A549 (cell line): ENCODE measurements around the gene SRPK2. TPM values are rescaled to one million over a fixed set of nuclear protein-coding genes. Genes with fewer than 3 reads are reported as not detected.
A peak's percentile ranks its signal among the peaks of the same experiment; 100 is the strongest.

Experiments used
- ATAC-seq, 2 experiments: fragments of 200-7000 bp in 1 of 2; fragments of >200 bp in 1 of 2; cut with Nextera tagmentation in 1 of 2; cut with Tn5 transposase in 1 of 2; 3 replicates each; pipeline versions ENCODE4 v1.8.0 to v1.9.1; 2018 to 2020; ENCODE audit warnings: mild to moderate bottlenecking in 1 of 2, moderate library complexity in 1 of 2
- CTCF ChIA-PET: fragments of 300-600 bp; sonication (Branson Sonifier 250); formaldehyde crosslinking; extraction: SDS; loops from one replicate; lab custom pipeline; 2021; ENCODE audit warnings: antibody characterized with exemption, inconsistent platforms; lab: Yijun Ruan, JAX
- POLR2A ChIA-PET: fragments of 350-600 bp; formaldehyde crosslinking; extraction: SDS; loops from one replicate; lab custom pipeline; 2021; ENCODE audit warnings: antibody characterized with exemption, inconsistent platforms; lab: Yijun Ruan, JAX
- DNase-seq, 2 experiments: peaks; one replicate each; pipeline versions ENCODE4 v3.0.0 to v3.0.0-alpha.2; 2011 to 2016; ENCODE audit warnings: low read depth in 1 of 2, low spot score in 1 of 2
- FAIRE-seq: peaks from 2 replicates; lab custom pipeline; 2011; peaks lifted over from hg19 to GRCh38; lab: Jason Lieb, UNC
- H3K27ac ChIP-seq, 2 experiments: fragments of >200 bp; sonication (Bioruptor Twin); formaldehyde crosslinking; 3 replicates each; pipeline ENCODE4 v1.5.1; 2016 to 2017
- H3K4me1 ChIP-seq: fragments of >200 bp; sonication (Bioruptor Twin); formaldehyde crosslinking; 3 replicates; pipeline ENCODE4 v1.6.1; 2016
- H3K4me2 ChIP-seq: fragments of >200 bp; sonication (Bioruptor Twin); formaldehyde crosslinking; 3 replicates; pipeline ENCODE4 v1.6.1; 2016
- H3K4me3 ChIP-seq: fragments of >200 bp; sonication (Bioruptor Twin); formaldehyde crosslinking; 3 replicates; pipeline ENCODE4 v1.5.1; 2016
- H3K9me3 ChIP-seq: fragments of >200 bp; sonication (Bioruptor Twin); formaldehyde crosslinking; 3 replicates; pipeline ENCODE4 v1.6.1; 2016
- CBX2 ChIP-seq: fragments of 200-600 bp; sonication (generic); IDR thresholded peaks from 2 replicates; pipeline ENCODE4 v1.6.1; 2016; ENCODE audit warnings: low read depth, mild to moderate bottlenecking, borderline replicate concordance
- CBX8 ChIP-seq: fragments of 200-600 bp; sonication (generic); IDR thresholded peaks from 2 replicates; pipeline ENCODE4 v1.6.1; 2016
- CEBPB ChIP-seq, 2 experiments: fragments of >200 bp in 1 of 2; sonication (Bioruptor Twin) in 1 of 2; formaldehyde crosslinking in 1 of 2; IDR thresholded peaks; 2 replicates each; pipeline ENCODE4 v1.6.1; 2012 to 2016
- CHD2 ChIP-seq: fragments of 150-350 bp; IDR thresholded peaks from 2 replicates; pipeline ENCODE4 v1.6.1; 2014; ENCODE audit warnings: low read length; ENCODE audit not compliant: partially characterized antibody
- CHD4 ChIP-seq: fragments of 200-600 bp; sonication (generic); IDR thresholded peaks from 2 replicates; pipeline ENCODE4 v1.6.1; 2016; ENCODE audit warnings: antibody characterized with exemption, mild to moderate bottlenecking, borderline replicate concordance
- E2F6 ChIP-seq: IDR thresholded peaks from 2 replicates; pipeline ENCODE4 v1.6.1; 2012; ENCODE audit warnings: low read depth, borderline replicate concordance
- EHMT2 ChIP-seq: fragments of 200-600 bp; sonication (generic); IDR thresholded peaks from 2 replicates; pipeline ENCODE4 v1.6.1; 2016; ENCODE audit warnings: antibody characterized with exemption, low read depth, mild to moderate bottlenecking, moderate library complexity
- EP300 ChIP-seq, 2 experiments: fragments of >200 bp; sonication (Bioruptor Twin); formaldehyde crosslinking; IDR thresholded peaks; 2 replicates in 1 of 2; 3 replicates in 1 of 2; pipeline ENCODE4 v1.6.1; 2016 to 2017
- FOXS1 ChIP-seq: fragments of 250-450 bp; sonication (Bioruptor Pico); IDR thresholded peaks from 2 replicates; pipeline ENCODE4 v1.5.0; 2020; ENCODE audit warnings: mild to moderate bottlenecking, moderate library complexity
- GATA3 ChIP-seq: IDR thresholded peaks from 2 replicates; pipeline ENCODE4 v1.6.1; 2012; ENCODE audit warnings: borderline replicate concordance
- HES2 ChIP-seq: fragments of >200 bp; sonication (Bioruptor Twin); formaldehyde crosslinking; IDR thresholded peaks from 2 replicates; pipeline ENCODE4 v1.6.1; 2016
- JUN ChIP-seq, 2 experiments: fragments of >200 bp; sonication (Bioruptor Twin); formaldehyde crosslinking; IDR thresholded peaks; 2 replicates in 1 of 2; 3 replicates in 1 of 2; pipeline ENCODE4 v1.6.1; 2016 to 2017
- MYC ChIP-seq: IDR thresholded peaks from 2 replicates; pipeline ENCODE4 v1.6.1; 2012; ENCODE audit warnings: mild to moderate bottlenecking, inconsistent platforms, low read length, improper control_type of control experiment, borderline replicate concordance
- NPAS2 ChIP-seq: fragments of 250-450 bp; sonication (Bioruptor Pico); IDR thresholded peaks from 2 replicates; pipeline ENCODE4 v1.8.0; 2022; ENCODE audit warnings: mild to moderate bottlenecking, moderate library complexity, borderline replicate concordance
- NR3C1 ChIP-seq: fragments of >200 bp; sonication (Bioruptor Twin); formaldehyde crosslinking; IDR thresholded peaks from 3 replicates; pipeline ENCODE4 v1.6.1; 2017
- PBX3 ChIP-seq: IDR thresholded peaks from 2 replicates; pipeline ENCODE4 v1.6.1; 2012
- PHF8 ChIP-seq: fragments of 200-600 bp; sonication (generic); IDR thresholded peaks from 2 replicates; pipeline ENCODE4 v1.6.1; 2016; ENCODE audit warnings: low read depth, mild to moderate bottlenecking, antibody characterized with exemption, moderate library complexity, borderline replicate concordance
- POLR2AphosphoS2 ChIP-seq: conservative IDR thresholded peaks from 2 replicates; pipeline ENCODE4 v1.6.1; 2012; ENCODE audit warnings: low read length, improper control_type of control experiment, inconsistent platforms
- RAD21 ChIP-seq, 2 experiments: fragments of >200 bp in 1 of 2; sonication (Bioruptor Twin) in 1 of 2; formaldehyde crosslinking in 1 of 2; IDR thresholded peaks in 1 of 2; conservative IDR thresholded peaks in 1 of 2; 2 replicates in 1 of 2; 3 replicates in 1 of 2; pipeline ENCODE4 v1.6.1; 2012 to 2018; ENCODE audit warnings: inconsistent platforms in 1 of 2
- REST ChIP-seq: fragments of 200-600 bp; sonication (generic); IDR thresholded peaks from 2 replicates; pipeline ENCODE4 v1.6.1; 2016; ENCODE audit warnings: antibody characterized with exemption, mild to moderate bottlenecking, moderate library complexity
- RFX5 ChIP-seq: fragments of 450-650 bp; IDR thresholded peaks from 2 replicates; pipeline ENCODE4 v1.7.1; 2014; ENCODE audit warnings: antibody characterized with exemption, mild to moderate bottlenecking, moderate library complexity
- SMC3 ChIP-seq: fragments of >200 bp; sonication (Bioruptor Twin); formaldehyde crosslinking; IDR thresholded peaks from 3 replicates; pipeline ENCODE4 v1.6.1; 2018; ENCODE audit warnings: inconsistent platforms
- USF2 ChIP-seq: fragments of 450-650 bp; IDR thresholded peaks from 2 replicates; pipeline ENCODE4 v1.6.1; 2014; ENCODE audit warnings: antibody characterized with exemption
- ZFP36 ChIP-seq: fragments of 450-650 bp; IDR thresholded peaks from 2 replicates; pipeline ENCODE4 v1.6.1; 2014; ENCODE audit warnings: borderline replicate concordance; ENCODE audit not compliant: partially characterized antibody
- WGBS: methylation state at CpG from one replicate; pipeline ENCODE4 v1.1.6; 2017; ENCODE audit errors: missing lambda C conversion rate; 5-methylcytosine and 5-hydroxymethylcytosine counted together
- polyA plus RNA-seq, 4 experiments: library from polyadenylated mRNA; depleted of rRNA in 3 of 4; stranded (reverse); fragments of >200 nt; fragmentation: RNase III in 1 of 4; extraction: RNeasy Plus Mini Kit Qiagen cat#74134 plus additional on column Dnase treatment in 1 of 4; gene quantifications; 2 replicates in 3 of 4; 3 replicates in 1 of 4; pipeline ENCODE4 v1.2.3, GENCODE V29; 2011 to 2017

Gene SRPK2
- polyA plus RNA-seq, 2 of the 4 experiments (the other 2 are of a cell fraction), result 23.0 to 30.9 TPM

- Histone ChIP-seq H3K9me3 (no peaks in the 10 kb centered on the region), H3K4me1 (peaks cover 30% of the 10 kb centered on the region), H3K4me2 (no peak overlapping the region), H3K27ac (no peak overlapping the region), H3K4me3 (no peak overlapping the region)
- FAIRE-seq (no peak), DNase-seq (no peak), ATAC-seq (no peak)
- ChIA-PET POLR2A (no interaction called here), CTCF (interaction anchor here (0.9 to 1.4 kb wide), 2 partner anchors 46 to 374 kb away, joined by 3 read pairs; no protein-coding TSS in a partner anchor)
- WGBS, result 90% methylated on average over 6 of the region's 6 CpGs
- no peak for TF ChIP-seq CBX8
- TF ChIP-seq CHD4, result no peak
- TF ChIP-seq MYC, result no peak
- no peak for TF ChIP-seq E2F6
- TF ChIP-seq EHMT2, result no peak
- TF ChIP-seq CEBPB (IDR thresholded peaks at IDR 0.05), result no peak
- no peak for TF ChIP-seq NPAS2
Measured at GRCh38 chr7:105355701-105356100, 33.0 kb downstream of the SRPK2 start.

GRCh38 chr7:105354383-105354782 lies 34.3 kb downstream of the SRPK2 start:
- peak; percentile 31 to 55; a peak in 4 of 6 replicates for ATAC-seq
- ChIA-PET CTCF (no interaction called here), POLR2A (no interaction called here)
- Histone ChIP-seq H3K9me3 (no peaks in the 10 kb centered on the region), H3K27ac (no peak overlapping the region), H3K4me1 (peaks cover 29% of the 10 kb centered on the region), H3K4me2 (no peak overlapping the region), H3K4me3 (no peak overlapping the region)
- FAIRE-seq, result no peak
- TF ChIP-seq ZFP36, result no peak
- WGBS, result 72% methylated on average over 2 of the region's 2 CpGs
- no peak for DNase-seq

- POLR2A ChIA-PET, result interaction anchor here (0.6 kb wide), 1 partner anchor 65 kb away, joined by 3 read pairs; no protein-coding TSS in a partner anchor
- Histone ChIP-seq H3K9me3 (no peaks in the 10 kb centered on the region), H3K4me1 (peaks cover 24% of the 10 kb centered on the region), H3K4me3 (no peak overlapping the region), H3K4me2 (no peak overlapping the region), H3K27ac (no peak overlapping the region)
- CTCF ChIA-PET, result no interaction called here
- peak; percentile 24 to 43; a peak in 3 of 6 replicates for ATAC-seq
- 78% methylated on average over 5 of the region's 5 CpGs for whole genome bisulfite sequencing
- no peak for DNase-seq
- FAIRE-seq, result no peak
- no peak for TF ChIP-seq MYC
- TF ChIP-seq EP300 (IDR thresholded peaks at IDR 0.05), result no peak
- TF ChIP-seq POLR2AphosphoS2, result no peak
- no peak for TF ChIP-seq PHF8
- TF ChIP-seq GATA3, result no peak
- TF ChIP-seq CBX2, result no peak
- no peak for TF ChIP-seq CHD2
- no peak for TF ChIP-seq REST
- TF ChIP-seq NPAS2, result no peak
- TF ChIP-seq NR3C1, result no peak
- TF ChIP-seq HES2, result no peak
- no peak for TF ChIP-seq PBX3
- TF ChIP-seq RFX5, result no peak
- no peak for TF ChIP-seq EHMT2
- TF ChIP-seq FOXS1 (CRISPR knock-in tag), result no peak
- no peak for TF ChIP-seq JUN (IDR thresholded peaks at IDR 0.05)
- no peak for TF ChIP-seq USF2
- no peak for TF ChIP-seq RAD21 (conservative IDR thresholded peaks at IDR 0.05 in 1 of 2, IDR thresholded peaks at IDR 0.05 in 1 of 2)
- no peak for TF ChIP-seq SMC3
Measured at GRCh38 chr7:105353752-105354328, 34.9 kb downstream of the SRPK2 start.
